IMR-90 (cell line): ENCODE results near the gene ETV6. TPM values are rescaled to one million over a fixed set of nuclear protein-coding genes. Genes with fewer than 3 reads are reported as not detected.
A peak's percentile ranks its signal among the peaks of the same experiment; 100 is the strongest.

Source experiments
- ATAC-seq: fragments of 200-7000 bp; cut with Tn5 transposase; 2 replicates; pipeline ENCODE4 v1.9.1; 2020; ENCODE audit warnings: low read depth, mild to moderate bottlenecking, moderate library complexity
- BruUV-seq: library from RNA; stranded (reverse); fragments of 400-500 nt; replicated peaks from 2 replicates; lab custom pipeline; 2021; lab: Mats Ljungman, UMichigan
- CTCF ChIA-PET: fragments of 300-600 bp; formaldehyde crosslinking; extraction: SDS; loops from one replicate; lab custom pipeline; 2021; ENCODE audit warnings: antibody characterized with exemption; lab: Yijun Ruan, JAX
- POLR2A ChIA-PET: fragments of 300-600 bp; sonication (Branson Sonifier 250); formaldehyde crosslinking; loops from one replicate; lab custom pipeline; 2022; ENCODE audit warnings: antibody characterized with exemption; ENCODE audit not compliant: unreplicated experiment; lab: Charles Lee
- DNase-seq: peaks from one replicate; pipeline ENCODE4 v3.0.0; 2013
- H2AFZ ChIP-seq: replicated peaks from 2 replicates; pipeline ENCODE3; 2013; ENCODE audit warnings: low read length, mild to moderate bottlenecking; ENCODE audit not compliant: poor library complexity
- H2AK5ac ChIP-seq: 2 replicates; pipeline ENCODE4 v1.6.1; 2013; ENCODE audit warnings: low read depth, low read length, inconsistent platforms
- H2AK9ac ChIP-seq: replicated peaks from 2 replicates; pipeline ENCODE3; 2013; ENCODE audit warnings: mild to moderate bottlenecking, low read depth, low read length, moderate library complexity; ENCODE audit not compliant: poor library complexity
- H2BK120ac ChIP-seq: 2 replicates; pipeline ENCODE4 v1.6.1; 2013; ENCODE audit warnings: low read depth, low read length, inconsistent platforms
- H2BK15ac ChIP-seq: 3 replicates; pipeline ENCODE4 v1.6.1; 2013; ENCODE audit warnings: low read depth, low read length, inconsistent platforms
- H2BK20ac ChIP-seq: 2 replicates; pipeline ENCODE4 v1.6.1; 2013; ENCODE audit warnings: low read depth, mild to moderate bottlenecking, inconsistent platforms, low read length, moderate library complexity
- H2BK5ac ChIP-seq: 2 replicates; pipeline ENCODE4 v1.6.1; 2013; ENCODE audit warnings: mild to moderate bottlenecking, low read depth, low read length, inconsistent platforms; ENCODE audit not compliant: poor library complexity, severe bottlenecking
- H3K14ac ChIP-seq: replicated peaks from 2 replicates; pipeline ENCODE4 v1.6.1; 2013; ENCODE audit warnings: low read depth, low read length, inconsistent platforms
- H3K18ac ChIP-seq: 2 replicates; pipeline ENCODE4 v1.6.1; 2013; ENCODE audit warnings: low read depth, low read length, control low read depth
- H3K23ac ChIP-seq: 2 replicates; pipeline ENCODE4 v1.6.1; 2013; ENCODE audit warnings: low read depth, low read length, inconsistent platforms
- H3K27ac ChIP-seq: 2 replicates; pipeline ENCODE4 v1.5.1; 2013; ENCODE audit warnings: mild to moderate bottlenecking, control low read depth, low read length; ENCODE audit not compliant: insufficient read depth
- H3K27me3 ChIP-seq: 2 replicates; pipeline ENCODE4 v1.6.1; 2013; ENCODE audit warnings: low read length; ENCODE audit not compliant: control insufficient read depth, insufficient read depth
- H3K36me3 ChIP-seq: 2 replicates; pipeline ENCODE4 v1.6.1; 2013; ENCODE audit warnings: low read length, mixed read lengths; ENCODE audit not compliant: control insufficient read depth, insufficient read depth
- H3K4ac ChIP-seq: 2 replicates; pipeline ENCODE4 v1.6.1; 2013; ENCODE audit warnings: low read depth, low read length, inconsistent platforms
- H3K4me1 ChIP-seq: 2 replicates; pipeline ENCODE4 v1.6.1; 2013; ENCODE audit warnings: low read length, mixed read lengths; ENCODE audit not compliant: control insufficient read depth, insufficient read depth
- H3K4me2 ChIP-seq: 2 replicates; pipeline ENCODE4 v1.6.1; 2013; ENCODE audit warnings: low read depth, mild to moderate bottlenecking, control low read depth, low read length, moderate library complexity
- H3K4me3 ChIP-seq: 2 replicates; pipeline ENCODE4 v1.5.1; 2013; ENCODE audit warnings: low read depth, mild to moderate bottlenecking, control low read depth, low read length, moderate library complexity; ENCODE audit not compliant: insufficient read depth
- H3K56ac ChIP-seq: 2 replicates; pipeline ENCODE4 v1.6.1; 2013; ENCODE audit warnings: low read length, inconsistent platforms; ENCODE audit not compliant: insufficient read depth; ENCODE audit errors: extremely low read depth
- H3K79me1 ChIP-seq, 2 experiments: 2 replicates each; pipeline ENCODE4 v1.6.1; 2013; ENCODE audit warnings: low read length in 2 of 2, inconsistent platforms in 1 of 2, low read depth in 1 of 2
- H3K9ac ChIP-seq: 2 replicates; pipeline ENCODE4 v1.6.1; 2013; ENCODE audit warnings: low read depth, low read length, control low read depth
- H3K9me1 ChIP-seq: 2 replicates; pipeline ENCODE4 v1.6.1; 2013; ENCODE audit warnings: low read length, inconsistent platforms; ENCODE audit not compliant: insufficient read depth
- H3K9me3 ChIP-seq: 2 replicates; pipeline ENCODE4 v1.6.1; 2013; ENCODE audit warnings: low read length; ENCODE audit not compliant: control insufficient read depth, insufficient read depth
- H4K20me1 ChIP-seq: 2 replicates; pipeline ENCODE4 v1.6.1; 2013; ENCODE audit warnings: low read length, inconsistent platforms; ENCODE audit not compliant: insufficient read depth
- H4K5ac ChIP-seq: 2 replicates; pipeline ENCODE4 v1.6.1; 2013; ENCODE audit warnings: mild to moderate bottlenecking, low read depth, low read length, control low read depth
- H4K8ac ChIP-seq, 2 experiments: 2 replicates each; pipeline ENCODE4 v1.6.1; 2013; ENCODE audit warnings: low read depth in 2 of 2, low read length in 2 of 2, control low read depth in 1 of 2, inconsistent platforms in 1 of 2
- H4K91ac ChIP-seq: 2 replicates; pipeline ENCODE4 v1.6.1; 2013; ENCODE audit warnings: low read depth, low read length, inconsistent platforms; ENCODE audit not compliant: insufficient read depth
- BHLHE40 ChIP-seq: fragments of 150-350 bp; IDR thresholded peaks from 2 replicates; pipeline ENCODE4 v1.6.1; 2016; ENCODE audit warnings: mild to moderate bottlenecking, low read depth, low read length
- ELK1 ChIP-seq: fragments of 150-350 bp; IDR thresholded peaks from 2 replicates; pipeline ENCODE4 v1.6.1; 2016; ENCODE audit warnings: low read depth, mild to moderate bottlenecking, low read length, moderate library complexity, borderline replicate concordance
- FOS ChIP-seq: fragments of 150-350 bp; IDR thresholded peaks from 2 replicates; pipeline ENCODE4 v1.6.1; 2016; ENCODE audit warnings: low read depth, low read length
- MAFK ChIP-seq: IDR thresholded peaks from 2 replicates; pipeline ENCODE4 v1.6.1; 2012; ENCODE audit warnings: low read depth, low read length, improper control_type of control experiment
- MAZ ChIP-seq: IDR thresholded peaks from 2 replicates; pipeline ENCODE4 v1.6.1; 2012; ENCODE audit warnings: low read depth, mild to moderate bottlenecking, low read length, improper control_type of control experiment, moderate library complexity, borderline replicate concordance
- MXI1 ChIP-seq: IDR thresholded peaks from 2 replicates; pipeline ENCODE4 v1.6.1; 2012; ENCODE audit warnings: low read depth, mild to moderate bottlenecking, low read length, moderate library complexity, borderline replicate concordance
- NFE2L2 ChIP-seq: fragments of 150-350 bp; IDR thresholded peaks from 2 replicates; pipeline ENCODE4 v1.6.1; 2016; ENCODE audit warnings: low read depth, mild to moderate bottlenecking, low read length
- POLR2A ChIP-seq: IDR thresholded peaks from 2 replicates; pipeline ENCODE4 v1.6.1; 2012; ENCODE audit warnings: mild to moderate bottlenecking, low read depth, low read length
- RAD21 ChIP-seq: IDR thresholded peaks from 2 replicates; pipeline ENCODE4 v1.6.1; 2012; ENCODE audit warnings: low read length, improper control_type of control experiment
- RCOR1 ChIP-seq: IDR thresholded peaks from 2 replicates; pipeline ENCODE4 v1.6.1; 2012; ENCODE audit warnings: mild to moderate bottlenecking, low read length, improper control_type of control experiment; ENCODE audit not compliant: insufficient replicate concordance
- USF2 ChIP-seq: fragments of 150-350 bp; IDR thresholded peaks from 2 replicates; pipeline ENCODE4 v1.6.1; 2017; ENCODE audit warnings: mild to moderate bottlenecking, antibody characterized with exemption, low read length, low read depth
- WGBS, 2 experiments: methylation state at CpG; one replicate each; pipeline versions ENCODE4 v1.1.5 to v1.1.7; 2013; ENCODE audit warnings: missing lambda C conversion rate in 2 of 2; ENCODE audit not compliant: insufficient read length in 1 of 2; ENCODE audit errors: extremely low coverage in 2 of 2; 5-methylcytosine and 5-hydroxymethylcytosine counted together
- dilution Hi-C: fragments of 300-500 bp; cut with HindIII; formaldehyde crosslinking; loops from one replicate; pipeline ENCODE4 v1.14.3; 2018; ENCODE audit warnings: low sequenced_read_pairs; ENCODE audit not compliant: unreplicated experiment
- in situ Hi-C: fragments of 300-500 bp; cut with MboI; formaldehyde crosslinking; loops from 3 replicates; pipeline ENCODE4 v1.14.3; 2019; ENCODE audit warnings: low sequenced_read_pairs, inconsistent platforms, mixed read lengths
- intact Hi-C: fragments of 100-400 bp; cut with micrococcal nuclease; formaldehyde crosslinking; loops from 2 replicates; pipeline ENCODE4 v1.10.0; 2022
- polyA plus RNA-seq, 3 experiments: library from polyadenylated mRNA; depleted of rRNA; stranded (reverse); fragments of >200 nt; gene quantifications; 2 replicates each; pipeline ENCODE4 v1.2.3, GENCODE V29; 2012; ENCODE audit warnings: low replicate concordance in 1 of 3
- total RNA-seq: library from RNA; depleted of rRNA; stranded (reverse); fragments of >200 nt; gene quantifications from 2 replicates; pipeline ENCODE4 v1.2.3, GENCODE V29; 2012

The ETV6 gene
- total and polyA plus RNA-seq, 2 of the 4 experiments (the other 2 are of a cell fraction), result 8.4 to 9.9 TPM

GRCh38 chr12:11718768-11719253 lies 69.3 kb downstream of the ETV6 start (continued):
- no peak for TF ChIP-seq USF2

GRCh38 chr12:11719678-11720099 lies 70.2 kb downstream of the ETV6 start:
- Histone ChIP-seq H4K91ac (peak overlapping the region; percentile 89), H2BK15ac (peak overlapping the region; percentile 92; the same call in 2 of the 3 replicates), H2BK120ac (peak overlapping the region; percentile 98), H2AK5ac (peak overlapping the region; percentile 95), H3K4me1 (peaks cover 32% of the 10 kb centered on the region), H2BK20ac (peak overlapping the region; percentile 97), H3K18ac (peak overlapping the region; percentile 77), H4K5ac (peak overlapping the region; percentile 57), H3K56ac (peak overlapping the region; percentile 93), H3K4me2 (peak overlapping the region; percentile 44), H3K27ac (peak overlapping the region; percentile 96), H2AK9ac (peak overlapping the region; percentile 2), H3K9me1 (peaks cover 22% of the 10 kb centered on the region), H4K20me1 (no peaks in the 10 kb centered on the region; the same call in 1 of the 2 replicates), H3K9ac (peak overlapping the region; percentile 36), H3K14ac (peak overlapping the region; percentile 95), H3K9me3 (no peaks in the 10 kb centered on the region), H3K4ac (peak overlapping the region; percentile 92), H3K27me3 (no peaks in the 10 kb centered on the region), H3K36me3 (no peaks in the 10 kb centered on the region; the same call in 1 of the 2 replicates), H3K79me1 (peaks cover 30 to 89% of the 10 kb centered on the region in 2 experiments), H3K4me3 (no peak overlapping the region), H2BK5ac (peak overlapping the region; percentile 93), H4K8ac (peak overlapping the region; percentile 74 to 95), H2AFZ (peak overlapping the region; percentile 36), H3K23ac (peak overlapping the region; percentile 96; the same call in 1 of the 2 replicates)
- DNase-seq (peak; percentile 98), ATAC-seq (peak; percentile 91)
- dilution Hi-C loops (no loop called here), in situ Hi-C loops (loop anchor here (25.0 kb wide), 1 partner anchor 993 kb away; the partner anchor contains the start of gene CDKN1B), intact Hi-C loops (loop anchor here (2.0 kb wide), 3 partner anchors 39 to 77 kb away; no protein-coding TSS in a partner anchor)
- WGBS, 2 experiments, result 0% methylated on average over 1 of the region's 10 CpGs; no CpG with 5 or more reads in 1 of the 2 experiments
- BruUV-seq, result no TSS peak
- CTCF ChIA-PET, result interaction anchor here (1.4 kb wide), 1 partner anchor 14 kb away, joined by 3 read pairs; no protein-coding TSS in a partner anchor
- POLR2A ChIA-PET, result no interaction called here
- peak; percentile 62; the same call in 1 of the 2 replicates for TF ChIP-seq BHLHE40
- TF ChIP-seq MAFK, result peak; percentile 15; the same call in 1 of the 2 replicates
- TF ChIP-seq ELK1, result no peak
- peak; percentile 62 for TF ChIP-seq RCOR1
- peak; percentile 96 for TF ChIP-seq FOS
- TF ChIP-seq RAD21, result peak; percentile 27
- no peak for TF ChIP-seq MXI1
- peak; percentile 87 for TF ChIP-seq POLR2A
- peak; percentile 70; the same call in 1 of the 2 replicates for TF ChIP-seq NFE2L2
- peak; percentile 57; the same call in 1 of the 2 replicates for TF ChIP-seq MAZ
